ENCODE results near the gene RHOBTB3. TPM values are rescaled to one million over a fixed set of nuclear protein-coding genes. Genes with fewer than 3 reads are reported as not detected.

The RHOBTB3 gene
- total RNA-seq, 4 donors from 2014 or later: 4.7 to 59.3 (median 13.6) TPM

DNA sequence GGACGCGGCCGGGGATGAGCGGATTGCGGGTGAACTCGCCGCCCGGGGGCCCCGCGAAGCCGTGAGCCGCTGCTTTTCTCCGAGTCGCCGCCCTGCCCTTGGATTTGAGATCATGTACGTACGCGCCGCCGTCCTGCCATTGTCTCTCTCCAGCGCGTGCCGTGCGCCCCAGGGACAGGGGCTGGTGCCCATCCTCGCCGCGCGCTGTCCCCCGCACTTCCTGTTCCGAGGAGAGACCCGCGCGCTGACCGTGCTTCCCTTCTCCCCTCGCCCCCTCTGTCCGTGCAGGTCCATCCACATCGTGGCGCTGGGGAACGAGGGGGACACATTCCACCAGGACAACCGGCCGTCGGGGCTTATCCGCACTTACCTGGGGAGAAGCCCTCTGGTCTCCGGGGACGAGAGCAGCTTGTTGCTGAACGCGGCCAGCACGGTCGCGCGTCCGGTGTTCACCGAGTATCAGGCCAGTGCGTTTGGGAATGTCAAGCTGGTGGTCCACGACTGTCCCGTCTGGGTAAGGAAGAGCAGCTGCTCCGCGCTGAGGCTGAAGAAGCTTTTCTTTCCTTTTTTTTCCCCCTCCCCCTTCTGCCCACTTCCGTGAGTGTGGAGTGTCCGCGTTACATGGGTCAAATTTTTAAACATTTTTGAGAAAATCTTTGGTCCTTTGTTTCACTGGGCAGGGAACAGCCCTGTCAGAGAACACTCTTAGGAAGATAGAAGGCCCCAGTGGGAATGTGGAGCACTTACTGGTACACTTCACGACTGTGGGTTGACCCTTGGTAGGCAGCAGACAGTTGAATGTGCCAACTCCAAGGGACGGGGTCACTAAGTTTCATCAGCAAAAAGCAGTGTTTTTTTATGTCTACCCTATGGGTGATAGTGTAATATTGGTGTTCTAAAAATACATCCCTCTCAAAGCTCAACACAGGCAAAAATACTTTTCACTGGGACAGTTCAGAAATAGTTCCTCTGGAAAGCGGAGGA, 727 bp downstream of the RHOBTB3 start:
- intact Hi-C loops (cut with DNase I): loop anchor here (10.0 kb wide), 1 partner anchor 67 kb away; no protein-coding TSS in a partner anchor
- TF ChIP-seq, protein P1, sequence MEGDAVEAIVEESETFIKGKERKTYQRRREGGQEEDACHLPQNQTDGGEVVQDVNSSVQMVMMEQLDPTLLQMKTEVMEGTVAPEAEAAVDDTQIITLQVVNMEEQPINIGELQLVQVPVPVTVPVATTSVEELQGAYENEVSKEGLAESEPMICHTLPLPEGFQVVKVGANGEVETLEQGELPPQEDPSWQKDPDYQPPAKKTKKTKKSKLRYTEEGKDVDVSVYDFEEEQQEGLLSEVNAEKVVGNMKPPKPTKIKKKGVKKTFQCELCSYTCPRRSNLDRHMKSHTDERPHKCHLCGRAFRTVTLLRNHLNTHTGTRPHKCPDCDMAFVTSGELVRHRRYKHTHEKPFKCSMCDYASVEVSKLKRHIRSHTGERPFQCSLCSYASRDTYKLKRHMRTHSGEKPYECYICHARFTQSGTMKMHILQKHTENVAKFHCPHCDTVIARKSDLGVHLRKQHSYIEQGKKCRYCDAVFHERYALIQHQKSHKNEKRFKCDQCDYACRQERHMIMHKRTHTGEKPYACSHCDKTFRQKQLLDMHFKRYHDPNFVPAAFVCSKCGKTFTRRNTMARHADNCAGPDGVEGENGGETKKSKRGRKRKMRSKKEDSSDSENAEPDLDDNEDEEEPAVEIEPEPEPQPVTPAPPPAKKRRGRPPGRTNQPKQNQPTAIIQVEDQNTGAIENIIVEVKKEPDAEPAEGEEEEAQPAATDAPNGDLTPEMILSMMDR (IDR thresholded peaks at IDR 0.05): no peak
- TF ChIP-seq POLR2A (IDR thresholded peaks at IDR 0.05): no peak
- H3K9me3 ChIP-seq: no peaks in the 10 kb centered on the region
- peaks cover 5 to 61% (median 12%) of the 10 kb centered on the region in 3 donors for H3K4me1 ChIP-seq
- H3K27me3 ChIP-seq: peaks cover 0 to 17% (median 0%) of the 10 kb centered on the region in 4 donors
- H3K36me3 ChIP-seq: no peaks in the 10 kb centered on the region
- WGBS, 2 donors: 5 to 7% methylated on average over 19 to 22 of the region's 64 CpGs
- peak overlapping the region; percentile 65 to 95 (median 77) for H3K4me3 ChIP-seq
- H3K27ac ChIP-seq: peak overlapping the region; percentile 82 to 96 (median 90)
- no peak for DNase-seq

DNA sequence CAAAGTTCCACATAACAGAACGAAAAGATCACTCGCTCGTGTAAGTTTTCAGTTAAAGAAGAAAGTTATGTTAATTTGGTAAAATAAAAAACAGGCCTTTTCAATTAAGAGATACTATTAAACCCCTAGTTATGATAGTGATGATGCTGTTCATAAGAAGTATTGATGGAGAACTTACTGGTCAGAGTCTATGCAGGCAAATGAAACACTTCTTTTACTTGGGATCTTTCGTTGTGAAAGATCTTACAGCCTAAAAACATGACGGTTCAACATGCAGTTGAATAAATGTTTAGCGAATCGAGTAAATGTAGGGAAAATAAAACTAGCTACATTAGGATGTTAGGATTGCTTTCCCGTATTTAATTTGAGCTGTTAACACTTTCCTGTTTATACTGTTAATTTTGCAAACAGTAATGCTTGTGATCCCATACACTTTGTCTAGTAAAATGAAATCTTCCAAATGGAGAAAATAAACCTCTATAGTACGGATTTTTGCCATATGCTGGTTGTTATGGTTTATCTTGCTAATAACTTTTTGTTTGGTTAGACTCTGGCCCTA, 2.0 kb downstream of the RHOBTB3 start:
- Histone ChIP-seq H3K4me1 (peaks cover 4 to 60% (median 5%) of the 10 kb centered on the region in 3 donors), H3K27me3 (peaks cover 0 to 17% (median 0%) of the 10 kb centered on the region in 4 donors), H3K4me3 (peak overlapping the region in 3 of 4 donors; percentile 65 to 95 (median 87)), H3K36me3 (peaks cover 0 to 4% (median 0%) of the 10 kb centered on the region in 3 donors), H3K27ac (peak overlapping the region in 3 of 4 donors; percentile 56 to 96 (median 86)), H3K9me3 (no peaks in the 10 kb centered on the region)
- DNase-seq: no peak
- intact Hi-C loops (cut with DNase I): loop anchor here (10.0 kb wide), 1 partner anchor 68 kb away; no protein-coding TSS in a partner anchor
- no peak for TF ChIP-seq POLR2A (IDR thresholded peaks at IDR 0.05)
- TF ChIP-seq, protein P1 (IDR thresholded peaks at IDR 0.05): no peak
- WGBS, 2 donors: 73 to 78% methylated on average over 9 of the region's 9 CpGs

DNA sequence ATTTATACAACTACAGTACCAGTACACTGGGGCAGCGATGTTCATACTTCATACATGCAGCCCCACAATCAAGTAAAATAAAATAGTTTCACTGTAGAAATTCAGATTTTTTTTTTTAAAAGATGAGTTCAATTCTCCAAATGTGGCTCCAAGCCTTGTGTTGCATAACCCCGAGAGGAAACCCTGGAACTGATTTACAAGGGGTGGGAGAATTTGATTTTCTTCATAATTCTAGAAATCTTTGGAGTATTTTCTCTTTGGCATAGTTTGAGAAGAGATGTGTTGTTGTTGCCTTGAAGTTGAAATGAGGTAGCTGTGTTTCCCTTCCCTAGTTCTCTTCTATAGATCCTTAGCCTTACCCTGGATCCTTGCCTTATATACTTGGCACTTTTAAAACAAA, 3.1 kb downstream of the RHOBTB3 start:
- intact Hi-C loops (cut with DNase I): loop anchor here (10.0 kb wide), 1 partner anchor 69 kb away; no protein-coding TSS in a partner anchor
- H3K9me3 ChIP-seq: no peaks in the 10 kb centered on the region
- H3K4me3 ChIP-seq: peak overlapping the region in 2 of 4 donors; percentile 87 to 95
- peaks cover 0 to 55% (median 5%) of the 10 kb centered on the region in 3 donors for H3K4me1 ChIP-seq
- WGBS, 2 donors: 51 to 74% methylated on average over 2 of the region's 2 CpGs
- DNase-seq: no peak
- peaks cover 0 to 13% (median 0%) of the 10 kb centered on the region in 3 donors for H3K36me3 ChIP-seq
- no peak for TF ChIP-seq POLR2A (IDR thresholded peaks at IDR 0.05)
- H3K27ac ChIP-seq: peak overlapping the region in 3 of 4 donors; percentile 56 to 96 (median 86)
- peaks cover 0 to 17% (median 0%) of the 10 kb centered on the region in 4 donors for H3K27me3 ChIP-seq

- intact Hi-C loops (cut with DNase I): loop anchor here (10.0 kb wide), 1 partner anchor 70 kb away; no protein-coding TSS in a partner anchor
- H3K27ac ChIP-seq: peak overlapping the region in 2 of 4 donors; percentile 86 to 96
Measured at GRCh38 chr5:95734906-95735305, 3.8 kb downstream of the RHOBTB3 start.

GRCh38 chr5:95735406-95735805, 4.3 kb downstream of the RHOBTB3 start:
- H3K36me3 ChIP-seq: peaks cover 0 to 13% (median 0%) of the 10 kb centered on the region in 3 donors
- peaks cover 0 to 50% (median 3%) of the 10 kb centered on the region in 3 donors for H3K4me1 ChIP-seq
- intact Hi-C loops (cut with DNase I): loop anchor here (10.0 kb wide), 1 partner anchor 71 kb away; no protein-coding TSS in a partner anchor
- H3K27me3 ChIP-seq: peaks cover 0 to 17% (median 0%) of the 10 kb centered on the region in 4 donors
- H3K9me3 ChIP-seq: no peaks in the 10 kb centered on the region
- TF ChIP-seq, protein P1 (IDR thresholded peaks at IDR 0.05): no peak
- TF ChIP-seq POLR2A (IDR thresholded peaks at IDR 0.05): no peak
- WGBS, 2 donors: 62 to 63% methylated on average over 1 of the region's 1 CpG
- peak overlapping the region in 2 of 4 donors; percentile 86 to 96 for H3K27ac ChIP-seq
- no peak for DNase-seq
- H3K4me3 ChIP-seq: peak overlapping the region in 2 of 4 donors; percentile 13 to 87

More at GRCh38 chr5:95734906-95735305, 3.8 kb downstream of the RHOBTB3 start:
- no peak for TF ChIP-seq POLR2A (IDR thresholded peaks at IDR 0.05)
- TF ChIP-seq, protein P1 (IDR thresholded peaks at IDR 0.05): no peak
- Histone ChIP-seq H3K9me3 (no peaks in the 10 kb centered on the region), H3K4me3 (peak overlapping the region in 2 of 4 donors; percentile 87 to 95), H3K4me1 (peaks cover 0 to 55% (median 5%) of the 10 kb centered on the region in 3 donors), H3K36me3 (peaks cover 0 to 13% (median 0%) of the 10 kb centered on the region in 3 donors), H3K27me3 (peaks cover 0 to 17% (median 0%) of the 10 kb centered on the region in 4 donors)
- 55 to 58% methylated on average over 2 of the region's 2 CpGs for WGBS, 2 donors
- DNase-seq: no peak
